Colonic mucosa (tissue), 4 donors: ENCODE measurements around the gene FBXL16. TPM values are rescaled to one million over a fixed set of nuclear protein-coding genes. Genes with fewer than 3 reads are reported as not detected.

ENCODE experiments used
- DNase-seq: peaks from one replicate; pipeline ENCODE4 v3.0.0-alpha.2; 2020
- H3K27ac ChIP-seq: fragments of 200-600 bp; one replicate; pipeline ENCODE4 v1.8.0; 2021
- H3K27me3 ChIP-seq: fragments of 200-600 bp; one replicate; pipeline ENCODE4 v1.8.0; 2021
- H3K36me3 ChIP-seq: fragments of 200-600 bp; one replicate; pipeline ENCODE4 v1.8.0; 2021
- H3K4me1 ChIP-seq: fragments of 200-600 bp; one replicate; pipeline ENCODE4 v1.8.0; 2021; ENCODE audit warnings: mild to moderate bottlenecking
- H3K4me3 ChIP-seq: fragments of 200-600 bp; one replicate; pipeline ENCODE4 v1.8.0; 2021
- H3K9ac ChIP-seq, 2 donors: one replicate each; pipeline ENCODE4 v1.7.0; 2013; ENCODE audit warnings: control low read depth in 2 of 2, low read depth in 2 of 2, low read length in 2 of 2
- H3K9me3 ChIP-seq: fragments of 200-600 bp; one replicate; pipeline ENCODE4 v1.8.0; 2021
- intact Hi-C: fragments of 100-400 bp; cut with DNase I; formaldehyde crosslinking; loops from one replicate; pipeline ENCODE4 v1.14.1; 2022
- total RNA-seq, 2 donors: library from RNA; stranded (reverse); fragmentation: NEBNext Ultra II Directional in 1 of 2; extraction: Animal tissue kit (Norgen Biotek cat#: 25700) in 1 of 2; gene quantifications; one replicate each; pipeline ENCODE4 v1.2.1, GENCODE V29; 2021
- TF ChIP-seq, protein P1 (sequence below): fragments of 200-600 bp; IDR thresholded peaks from one replicate; pipeline ENCODE4 v1.8.0; 2022; ENCODE audit warnings: antibody characterized with exemption, mild to moderate bottlenecking
- donor health status: healthy.
- donor health status: DM: no; HTN: no; CAD: no.
- donor health status: DM: no; HTN: no; CAD: no.

Gene FBXL16
- total RNA-seq, 2 donors from 2014 or later, result 2.0 to 2.2 TPM

DNA sequence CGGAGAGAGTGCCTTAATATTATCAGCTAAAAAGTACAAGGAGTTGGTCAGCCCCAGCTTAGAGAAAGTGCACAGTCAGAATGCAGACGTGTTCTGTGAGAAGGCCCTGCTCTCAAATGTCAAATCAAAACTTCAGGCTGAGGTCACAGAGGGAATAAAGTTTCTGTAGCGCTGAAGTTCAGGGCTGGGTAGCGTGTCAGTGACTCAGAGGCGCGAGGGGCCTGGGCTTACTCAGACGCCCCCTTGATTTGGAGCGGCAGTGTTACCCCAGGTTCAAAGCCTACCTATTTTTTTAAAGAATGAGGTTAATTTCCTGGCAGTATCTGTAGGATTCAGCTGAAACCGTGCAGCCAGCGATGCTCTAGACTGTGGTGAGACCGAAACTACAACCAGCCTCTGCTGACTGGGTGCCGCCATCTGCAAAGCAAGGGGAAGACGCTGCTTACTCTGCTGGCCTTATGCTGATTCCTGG, 30.4 kb upstream of the FBXL16 start:
- H3K36me3 ChIP-seq, result peaks cover 8% of the 10 kb centered on the region
- no peak overlapping the region for H3K4me3 ChIP-seq
- H3K27me3 ChIP-seq, result no peaks in the 10 kb centered on the region
- H3K27ac ChIP-seq, result no peak overlapping the region
- no peak overlapping the region for H3K9ac ChIP-seq
- TF ChIP-seq, protein P1, sequence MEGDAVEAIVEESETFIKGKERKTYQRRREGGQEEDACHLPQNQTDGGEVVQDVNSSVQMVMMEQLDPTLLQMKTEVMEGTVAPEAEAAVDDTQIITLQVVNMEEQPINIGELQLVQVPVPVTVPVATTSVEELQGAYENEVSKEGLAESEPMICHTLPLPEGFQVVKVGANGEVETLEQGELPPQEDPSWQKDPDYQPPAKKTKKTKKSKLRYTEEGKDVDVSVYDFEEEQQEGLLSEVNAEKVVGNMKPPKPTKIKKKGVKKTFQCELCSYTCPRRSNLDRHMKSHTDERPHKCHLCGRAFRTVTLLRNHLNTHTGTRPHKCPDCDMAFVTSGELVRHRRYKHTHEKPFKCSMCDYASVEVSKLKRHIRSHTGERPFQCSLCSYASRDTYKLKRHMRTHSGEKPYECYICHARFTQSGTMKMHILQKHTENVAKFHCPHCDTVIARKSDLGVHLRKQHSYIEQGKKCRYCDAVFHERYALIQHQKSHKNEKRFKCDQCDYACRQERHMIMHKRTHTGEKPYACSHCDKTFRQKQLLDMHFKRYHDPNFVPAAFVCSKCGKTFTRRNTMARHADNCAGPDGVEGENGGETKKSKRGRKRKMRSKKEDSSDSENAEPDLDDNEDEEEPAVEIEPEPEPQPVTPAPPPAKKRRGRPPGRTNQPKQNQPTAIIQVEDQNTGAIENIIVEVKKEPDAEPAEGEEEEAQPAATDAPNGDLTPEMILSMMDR, result no peak
- H3K9me3 ChIP-seq, result no peaks in the 10 kb centered on the region
- no peak for DNase-seq
- intact Hi-C loops, result no loop called here
- H3K4me1 ChIP-seq, result peaks cover 6% of the 10 kb centered on the region

DNA sequence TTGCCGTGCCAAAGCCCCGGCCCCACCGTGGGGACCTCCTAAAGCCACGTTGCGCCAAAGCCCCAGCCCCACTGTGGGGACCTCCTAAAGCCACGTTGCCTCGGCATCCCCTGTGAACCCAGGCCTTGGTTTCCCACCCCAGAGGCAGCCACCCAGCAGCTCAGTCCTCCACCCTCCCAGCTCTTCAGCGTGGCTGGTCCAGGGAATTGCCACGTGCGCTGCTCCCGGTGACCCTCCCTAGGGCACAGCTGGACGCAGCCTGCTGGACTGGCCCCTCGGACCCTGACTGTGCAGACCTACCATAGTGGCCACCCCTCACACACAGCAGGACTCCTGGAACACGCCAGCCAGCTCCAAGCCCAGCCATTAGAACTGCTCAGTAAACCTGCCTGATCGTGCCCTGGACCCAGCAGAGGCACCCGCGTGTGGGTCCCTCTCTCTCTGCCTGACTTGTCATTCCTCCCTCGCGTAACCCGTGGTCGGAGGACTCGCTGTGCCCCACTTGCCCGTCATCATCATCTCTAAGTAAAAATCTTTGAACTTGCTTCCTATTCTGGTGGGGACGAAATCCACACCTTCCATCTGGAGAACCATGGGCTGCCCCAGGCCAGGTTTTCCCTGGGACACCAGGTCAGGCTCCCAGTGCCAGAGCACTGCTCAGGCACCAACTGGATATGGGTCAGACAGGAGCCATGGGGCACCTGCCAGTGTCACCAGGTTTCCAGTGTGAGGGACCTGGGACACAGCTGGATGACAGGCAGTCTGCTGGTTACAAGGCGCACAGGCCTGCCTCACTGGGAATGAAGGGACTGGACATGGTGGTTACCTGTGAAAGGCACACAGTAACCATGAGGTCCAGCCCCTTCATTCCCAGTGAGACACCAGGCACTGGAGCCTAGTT, 29.6 kb upstream of the FBXL16 start:
- H3K9me3 ChIP-seq, result no peaks in the 10 kb centered on the region
- no peak overlapping the region for H3K27ac ChIP-seq
- H3K36me3 ChIP-seq, result peaks cover 8% of the 10 kb centered on the region
- intact Hi-C loops, result no loop called here
- H3K4me1 ChIP-seq, result peaks cover 6% of the 10 kb centered on the region
- no peak overlapping the region for H3K9ac ChIP-seq
- no peaks in the 10 kb centered on the region for H3K27me3 ChIP-seq
- H3K4me3 ChIP-seq, result no peak overlapping the region
- DNase-seq, result no peak
- TF ChIP-seq, protein P1, result no peak

DNA sequence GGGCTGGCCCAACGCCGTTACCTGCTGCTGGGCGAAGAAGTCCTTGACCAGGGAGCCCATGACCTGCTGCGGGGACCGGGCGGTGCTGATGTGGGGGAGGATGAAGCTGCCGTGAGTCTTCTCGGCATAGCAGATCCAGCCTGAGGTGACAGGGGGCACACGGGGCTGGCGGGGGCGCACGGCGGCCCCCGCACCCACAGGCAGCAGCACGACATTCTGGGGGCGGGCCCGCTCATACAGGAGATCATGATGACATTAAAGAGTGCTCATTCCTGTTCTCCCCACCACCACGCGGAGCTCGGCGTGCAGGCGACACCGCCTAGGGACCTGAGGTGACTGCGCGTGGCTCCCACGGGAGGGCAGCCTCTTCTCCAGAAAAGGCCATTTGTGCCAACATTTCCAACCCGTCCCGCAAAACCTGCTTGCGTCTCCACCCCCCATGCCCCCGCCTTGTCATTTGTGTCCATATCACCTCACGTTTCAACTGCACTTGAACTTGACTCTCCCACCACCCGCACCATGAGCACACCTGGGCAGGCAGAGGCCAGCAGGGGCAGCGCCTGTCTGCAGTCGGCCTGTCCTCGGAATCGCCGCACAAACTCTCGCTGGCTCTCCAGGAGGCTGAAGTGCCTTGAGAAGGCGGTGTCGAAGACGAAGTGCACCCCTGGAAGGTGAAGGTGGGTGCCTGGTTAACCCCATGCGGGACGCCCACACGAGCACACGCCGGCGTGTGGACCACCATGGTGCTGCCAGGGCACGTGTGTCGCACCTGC, 28.8 kb upstream of the FBXL16 start:
- Histone ChIP-seq H3K4me1 (no peaks in the 10 kb centered on the region), H3K9ac (no peak overlapping the region), H3K9me3 (no peaks in the 10 kb centered on the region), H3K27me3 (no peaks in the 10 kb centered on the region), H3K27ac (no peak overlapping the region), H3K36me3 (peaks cover 8% of the 10 kb centered on the region), H3K4me3 (no peak overlapping the region)
- DNase-seq, result no peak
- TF ChIP-seq, protein P1, result no peak
- intact Hi-C loops, result no loop called here

DNA sequence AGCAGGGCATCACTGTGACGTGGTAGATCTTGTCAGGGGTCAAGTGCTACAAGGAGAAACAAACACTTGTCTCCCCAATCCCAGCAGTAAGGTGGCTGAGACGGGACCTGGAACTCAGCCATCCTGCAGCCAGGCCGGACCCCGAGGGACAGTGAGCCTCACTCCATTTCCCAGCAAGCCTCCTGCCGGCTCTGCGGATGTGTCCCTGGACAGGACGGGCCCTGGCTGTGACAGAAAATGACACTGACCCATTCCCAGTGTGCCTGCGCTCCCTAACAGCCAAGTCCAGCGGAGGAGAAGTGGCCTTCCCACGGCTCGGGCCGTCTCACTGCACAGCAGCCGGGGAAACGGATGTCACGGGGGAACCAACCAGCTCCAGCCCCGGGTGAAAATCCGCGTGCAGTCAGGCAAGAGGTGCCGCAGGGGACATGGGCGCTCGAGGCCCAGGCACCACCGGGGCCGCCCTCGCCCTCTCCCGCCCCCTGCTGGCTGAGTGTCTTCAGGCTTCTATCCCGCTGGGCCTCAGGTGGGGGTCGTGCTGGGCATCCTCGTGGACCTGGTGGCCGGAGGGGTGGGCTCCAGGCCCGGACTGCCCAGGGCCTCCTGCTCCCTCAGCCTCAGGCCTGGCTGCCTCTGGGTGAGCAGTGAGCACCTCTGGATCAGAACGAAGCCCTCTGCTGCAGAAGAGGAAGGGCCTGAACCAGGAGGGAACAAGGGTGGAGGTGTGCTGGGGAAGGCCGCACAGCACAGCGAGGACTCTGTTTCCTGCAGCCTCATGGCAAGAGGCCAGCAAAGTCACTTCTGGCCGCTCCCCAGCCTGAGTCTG, 28.0 kb upstream of the FBXL16 start:
- Histone ChIP-seq H3K4me3 (no peak overlapping the region), H3K36me3 (peaks cover 8% of the 10 kb centered on the region), H3K27ac (no peak overlapping the region), H3K4me1 (peaks cover under 1% of the 10 kb centered on the region), H3K27me3 (no peaks in the 10 kb centered on the region), H3K9ac (no peak overlapping the region), H3K9me3 (no peaks in the 10 kb centered on the region)
- TF ChIP-seq, protein P1, result peak; percentile 30
- intact Hi-C loops, result no loop called here
- DNase-seq, result no peak

DNA sequence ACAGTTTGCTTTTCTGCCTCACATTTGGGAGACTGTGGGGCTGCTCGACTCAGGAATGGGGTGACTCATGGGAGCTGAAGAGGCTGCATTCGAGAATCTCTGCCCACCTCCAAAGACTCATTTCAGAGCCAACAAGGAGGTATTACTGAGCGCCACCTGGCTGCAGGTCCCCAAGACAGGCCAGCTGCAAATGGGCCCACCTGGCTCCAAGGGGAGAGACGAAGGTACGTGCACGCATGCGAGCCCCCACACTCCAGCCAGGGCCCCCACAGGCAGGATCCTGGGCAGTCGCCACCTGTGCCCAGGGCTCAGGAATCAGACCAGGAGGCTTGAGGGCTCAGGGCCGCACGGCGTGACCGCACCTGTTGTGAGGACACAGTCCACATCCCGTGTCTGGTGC, 27.3 kb upstream of the FBXL16 start:
- no peak overlapping the region for H3K9ac ChIP-seq
- H3K27ac ChIP-seq, result no peak overlapping the region
- no peaks in the 10 kb centered on the region for H3K27me3 ChIP-seq
- TF ChIP-seq, protein P1, result no peak
- DNase-seq, result no peak
- H3K4me1 ChIP-seq, result peaks cover 4% of the 10 kb centered on the region
- H3K36me3 ChIP-seq, result peaks cover 8% of the 10 kb centered on the region
- intact Hi-C loops, result no loop called here
- H3K4me3 ChIP-seq, result no peak overlapping the region
- no peaks in the 10 kb centered on the region for H3K9me3 ChIP-seq
